Body of pancreas (tissue), 4 donors: ENCODE data around the gene LRIT2.

Experiments
- CTCF ChIP-seq, 7 experiments: fragments of 450-650 bp in 4 of 7; fragments of 200-600 bp in 3 of 7; sonication (generic) in 3 of 7; IDR thresholded peaks; one replicate each; pipeline ENCODE4 v1.5.1; 2016 to 2019; ENCODE audit warnings: antibody characterized with exemption in 7 of 7
- POLR2A ChIP-seq, 3 donors: fragments of 450-650 bp; IDR thresholded peaks; one replicate each; pipeline ENCODE4 v1.6.1; 2016; ENCODE audit warnings: antibody characterized with exemption in 3 of 3, mild to moderate bottlenecking in 2 of 3

GRCh38 chr10:84230359-84230758, 5.0 kb upstream of the LRIT2 start:
- TF ChIP-seq CTCF (IDR thresholded peaks at IDR 0.05) (no peak), POLR2A (IDR thresholded peaks at IDR 0.05) (no peak)
